Stomach smooth muscle (tissue), 2 donors: Measurements from ENCODE around the gene DBI.
A peak's percentile ranks its signal among the peaks of the same experiment; 100 is the strongest.
"Not testable (repeated sequence)": the region's sequence is repeated elsewhere in the genome, so short reads cannot be mapped to it uniquely, and the experiment has no call there.

ENCODE experiments used
- H3K27ac ChIP-seq: one replicate; pipeline ENCODE4 v1.7.0; 2013; ENCODE audit warnings: mild to moderate bottlenecking, low read length, inconsistent platforms
- H3K27me3 ChIP-seq, 2 donors: one replicate each; pipeline ENCODE4 v1.7.0; 2013; ENCODE audit warnings: low read length in 2 of 2; ENCODE audit not compliant: insufficient read depth in 2 of 2, control insufficient read depth in 1 of 2
- H3K36me3 ChIP-seq, 2 donors: one replicate each; pipeline ENCODE4 v1.7.0; 2013; ENCODE audit warnings: low read length in 2 of 2; ENCODE audit not compliant: control insufficient read depth in 2 of 2, insufficient read depth in 2 of 2
- H3K4me1 ChIP-seq: one replicate; pipeline ENCODE4 v1.7.0; 2013; ENCODE audit warnings: low read length; ENCODE audit not compliant: control insufficient read depth, insufficient read depth
- H3K4me3 ChIP-seq, 2 donors: one replicate each; pipeline ENCODE4 v1.7.0; 2013; ENCODE audit warnings: low read length in 2 of 2
- H3K9ac ChIP-seq, 2 donors: one replicate each; pipeline ENCODE4 v1.7.0; 2013; ENCODE audit warnings: low read length in 2 of 2, mild to moderate bottlenecking in 1 of 2
- H3K9me3 ChIP-seq, 2 donors: one replicate each; pipeline ENCODE4 v1.7.0; 2013; ENCODE audit warnings: low read length in 2 of 2; ENCODE audit not compliant: control insufficient read depth in 2 of 2
- donor health status: healthy.
- donor health status: Pancreatic carcinoma.

The DBI gene

GRCh38 chr2:119402645-119403560 is 36.1 kb downstream of the DBI start:
- Histone ChIP-seq H3K36me3 (no peaks in the 10 kb centered on the region), H3K4me3 (no peak overlapping the region), H3K9me3 (peaks cover 0 to 4% of the 10 kb centered on the region in 2 donors), H3K27me3 (no peaks in the 10 kb centered on the region), H3K9ac (no peak overlapping the region), H3K4me1 (peaks cover 4% of the 10 kb centered on the region), H3K27ac (no peak overlapping the region)

- H3K27ac ChIP-seq = not testable (repeated sequence)
Observed at GRCh38 chr2:119403618-119404017, 36.8 kb downstream of the DBI start.

GRCh38 chr2:119405151-119405550 is 38.4 kb downstream of the DBI start:
- Histone ChIP-seq H3K4me1 (peaks cover 4% of the 10 kb centered on the region), H3K4me3 (no peak overlapping the region), H3K9me3 (peaks cover 0 to 4% of the 10 kb centered on the region in 2 donors), H3K36me3 (no peaks in the 10 kb centered on the region), H3K9ac (no peak overlapping the region), H3K27me3 (no peaks in the 10 kb centered on the region), H3K27ac (no peak overlapping the region)

More at GRCh38 chr2:119403618-119404017, 36.8 kb downstream of the DBI start:
- not testable (repeated sequence) for H3K9ac ChIP-seq, H3K9me3 ChIP-seq, H3K4me3 ChIP-seq, H3K4me1 ChIP-seq, H3K36me3 ChIP-seq, H3K27me3 ChIP-seq

- peaks cover 0 to 4% of the 10 kb centered on the region in 2 donors for H3K9me3 ChIP-seq
- H3K4me1 ChIP-seq = peaks cover 4% of the 10 kb centered on the region
- H3K27me3 ChIP-seq = no peaks in the 10 kb centered on the region
- H3K4me3 ChIP-seq = no peak overlapping the region
- H3K27ac ChIP-seq = no peak overlapping the region
- no peaks in the 10 kb centered on the region for H3K36me3 ChIP-seq
- peak overlapping the region in 1 of 2 donors; percentile 5 for H3K9ac ChIP-seq
Observed at GRCh38 chr2:119407430-119408220, 40.8 kb downstream of the DBI start.

GRCh38 chr2:119408221-119408619 is 41.4 kb downstream of the DBI start:
- H3K27ac ChIP-seq = no peak overlapping the region
- H3K4me1 ChIP-seq = peaks cover 4% of the 10 kb centered on the region
- peak overlapping the region in 1 of 2 donors; percentile 5 for H3K9ac ChIP-seq
- no peaks in the 10 kb centered on the region for H3K27me3 ChIP-seq
- H3K36me3 ChIP-seq = no peaks in the 10 kb centered on the region
- H3K9me3 ChIP-seq = peaks cover 0 to 4% of the 10 kb centered on the region in 2 donors
- H3K4me3 ChIP-seq = no peak overlapping the region

- Histone ChIP-seq H3K27me3 (no peaks in the 10 kb centered on the region), H3K27ac (no peak overlapping the region), H3K9ac (no peak overlapping the region), H3K4me3 (no peak overlapping the region), H3K9me3 (peaks cover 0 to 7% of the 10 kb centered on the region in 2 donors), H3K36me3 (no peaks in the 10 kb centered on the region), H3K4me1 (peaks cover 4% of the 10 kb centered on the region)
Observed at GRCh38 chr2:119409506-119409905, 42.7 kb downstream of the DBI start.

- Histone ChIP-seq H3K9ac (no peak overlapping the region), H3K4me3 (no peak overlapping the region), H3K27me3 (no peaks in the 10 kb centered on the region), H3K36me3 (no peaks in the 10 kb centered on the region), H3K9me3 (peaks cover 3 to 4% of the 10 kb centered on the region in 2 donors), H3K4me1 (no peaks in the 10 kb centered on the region), H3K27ac (no peak overlapping the region)
Observed at GRCh38 chr2:119414894-119415293, 48.1 kb downstream of the DBI start.

- H3K27me3 ChIP-seq = no peaks in the 10 kb centered on the region
- no peaks in the 10 kb centered on the region for H3K4me1 ChIP-seq
- no peak overlapping the region for H3K9ac ChIP-seq
- H3K9me3 ChIP-seq = peaks cover 3 to 4% of the 10 kb centered on the region in 2 donors
- no peak overlapping the region for H3K27ac ChIP-seq
- H3K4me3 ChIP-seq = no peak overlapping the region
- H3K36me3 ChIP-seq = no peaks in the 10 kb centered on the region
Observed at GRCh38 chr2:119415630-119416029, 48.9 kb downstream of the DBI start.

GRCh38 chr2:119416299-119416923 is 49.6 kb downstream of the DBI start:
- Histone ChIP-seq H3K9ac (no peak overlapping the region), H3K27ac (no peak overlapping the region), H3K36me3 (no peaks in the 10 kb centered on the region), H3K4me3 (no peak overlapping the region), H3K9me3 (peaks cover 4 to 7% of the 10 kb centered on the region in 2 donors), H3K4me1 (no peaks in the 10 kb centered on the region), H3K27me3 (no peaks in the 10 kb centered on the region)

- H3K9ac ChIP-seq = no peak overlapping the region
- H3K4me1 ChIP-seq = no peaks in the 10 kb centered on the region
- no peaks in the 10 kb centered on the region for H3K36me3 ChIP-seq
- peaks cover 4 to 7% of the 10 kb centered on the region in 2 donors for H3K9me3 ChIP-seq
- no peaks in the 10 kb centered on the region for H3K27me3 ChIP-seq
- no peak overlapping the region for H3K27ac ChIP-seq
- no peak overlapping the region for H3K4me3 ChIP-seq
Observed at GRCh38 chr2:119417908-119418307, 51.1 kb downstream of the DBI start.
